GM18867 (cell line): ENCODE results near the gene INA.
"Not testable (repeated sequence)": the region's sequence is repeated elsewhere in the genome, so short reads cannot be mapped to it uniquely, and the experiment has no call there.

Experiments
- ATAC-seq: cut with Tn5 transposase; IDR thresholded peaks from one replicate; pipeline ENCODE4 v1.9.1; 2021; ENCODE audit warnings: mild to moderate bottlenecking, moderate library complexity; ENCODE audit not compliant: unreplicated experiment

Gene INA

DNA sequence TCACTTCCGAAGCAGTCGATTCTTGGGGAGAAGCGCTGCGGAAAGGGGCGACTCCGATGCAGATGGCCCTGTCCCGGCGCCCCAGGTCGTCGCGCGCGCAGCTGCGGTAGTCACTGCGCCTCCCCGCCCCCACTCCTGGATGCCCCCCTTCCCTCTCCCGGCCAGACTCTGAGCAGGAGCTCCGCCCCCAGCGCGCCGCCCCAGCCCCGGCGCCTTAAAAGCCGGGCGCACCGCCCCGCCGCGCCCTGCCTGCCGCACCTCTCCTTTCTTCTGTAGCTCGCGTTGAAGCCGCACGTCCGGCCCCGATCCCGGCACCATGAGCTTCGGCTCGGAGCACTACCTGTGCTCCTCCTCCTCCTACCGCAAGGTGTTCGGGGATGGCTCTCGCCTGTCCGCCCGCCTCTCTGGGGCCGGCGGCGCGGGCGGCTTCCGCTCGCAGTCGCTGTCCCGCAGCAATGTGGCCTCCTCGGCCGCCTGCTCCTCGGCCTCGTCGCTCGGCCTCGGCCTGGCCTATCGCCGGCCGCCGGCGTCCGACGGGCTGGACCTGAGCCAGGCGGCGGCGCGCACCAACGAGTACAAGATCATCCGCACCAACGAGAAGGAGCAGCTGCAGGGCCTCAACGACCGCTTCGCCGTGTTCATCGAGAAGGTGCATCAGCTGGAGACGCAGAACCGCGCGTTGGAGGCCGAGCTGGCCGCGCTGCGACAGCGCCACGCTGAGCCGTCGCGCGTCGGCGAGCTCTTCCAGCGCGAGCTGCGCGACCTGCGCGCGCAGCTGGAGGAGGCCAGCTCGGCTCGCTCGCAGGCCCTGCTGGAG lies at the start of gene INA:
Gene INA (plus strand): TSS at position 243 of the 817 bp plus-strand sequence. CDS start 74 bp downstream, at position 317.
- no peak for ATAC-seq

DNA sequence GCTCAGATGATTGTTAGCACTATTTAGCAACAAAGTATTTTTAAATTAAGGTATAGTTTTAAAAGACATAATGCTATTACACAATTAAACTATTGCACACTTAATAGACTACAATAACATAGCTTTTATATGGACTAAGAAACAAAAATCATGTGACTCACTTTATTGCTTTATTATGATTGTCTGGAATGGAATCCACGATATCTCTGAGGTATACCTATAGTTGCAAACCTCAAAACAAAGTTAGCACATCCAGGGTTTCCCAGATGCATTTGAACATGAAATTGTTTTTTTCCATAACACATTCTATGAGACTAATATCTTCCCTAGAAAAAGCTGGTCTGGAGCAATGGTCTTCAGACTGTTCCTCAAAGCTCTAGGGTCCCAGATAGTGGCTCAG lies 49.5 kb upstream of the INA start:
- ATAC-seq: no peak

DNA sequence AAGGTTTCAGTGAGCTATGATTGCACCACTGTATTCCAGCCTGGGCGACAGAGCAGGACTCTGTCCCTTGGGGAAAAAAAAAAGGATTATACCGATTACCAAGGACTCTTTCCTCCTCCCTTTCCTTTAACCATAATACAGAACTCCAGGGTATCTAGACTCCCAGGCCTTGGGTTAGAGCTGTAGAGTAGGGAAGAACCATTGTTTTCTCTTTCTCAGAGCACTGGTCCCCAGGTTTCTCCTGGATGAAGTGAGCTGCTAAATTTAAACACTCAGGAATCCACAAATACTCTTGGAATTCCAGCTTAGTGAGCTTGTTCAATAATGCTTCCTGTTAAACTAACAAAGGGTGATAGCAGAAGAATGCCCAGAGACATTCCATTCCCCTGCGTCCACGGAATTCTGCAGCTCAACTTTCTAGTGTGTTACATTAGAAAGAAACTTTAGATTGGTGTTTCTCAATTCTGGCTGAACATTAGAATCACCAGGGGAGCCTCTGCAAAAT lies 45.8 kb upstream of the INA start:
- no peak for ATAC-seq

DNA sequence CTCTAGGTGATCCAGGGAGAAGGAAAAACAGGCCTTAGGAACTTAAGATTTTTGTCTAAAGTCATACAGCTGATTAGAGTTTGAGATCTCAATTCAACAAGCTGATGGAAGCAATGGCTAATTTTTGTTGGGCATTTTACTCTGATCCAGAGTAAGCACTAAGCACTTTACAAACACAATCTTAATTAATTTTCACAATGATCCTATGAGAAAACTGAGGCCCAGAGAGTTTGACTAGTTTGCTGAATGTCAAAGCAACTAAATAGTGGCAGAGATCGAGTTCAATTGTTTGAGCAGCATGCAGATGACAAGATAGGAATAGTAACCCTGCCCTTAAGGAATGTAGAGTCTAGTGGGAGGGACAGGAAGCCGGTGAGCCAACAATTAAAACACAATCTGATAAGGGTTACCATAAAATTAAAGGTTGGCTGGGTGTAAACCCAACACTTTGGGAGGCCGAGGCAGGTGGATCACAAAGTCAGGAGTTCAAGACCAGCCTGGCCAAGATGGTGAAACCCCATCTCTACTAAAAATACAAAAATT lies 44.7 kb upstream of the INA start:
- ATAC-seq: no peak

DNA sequence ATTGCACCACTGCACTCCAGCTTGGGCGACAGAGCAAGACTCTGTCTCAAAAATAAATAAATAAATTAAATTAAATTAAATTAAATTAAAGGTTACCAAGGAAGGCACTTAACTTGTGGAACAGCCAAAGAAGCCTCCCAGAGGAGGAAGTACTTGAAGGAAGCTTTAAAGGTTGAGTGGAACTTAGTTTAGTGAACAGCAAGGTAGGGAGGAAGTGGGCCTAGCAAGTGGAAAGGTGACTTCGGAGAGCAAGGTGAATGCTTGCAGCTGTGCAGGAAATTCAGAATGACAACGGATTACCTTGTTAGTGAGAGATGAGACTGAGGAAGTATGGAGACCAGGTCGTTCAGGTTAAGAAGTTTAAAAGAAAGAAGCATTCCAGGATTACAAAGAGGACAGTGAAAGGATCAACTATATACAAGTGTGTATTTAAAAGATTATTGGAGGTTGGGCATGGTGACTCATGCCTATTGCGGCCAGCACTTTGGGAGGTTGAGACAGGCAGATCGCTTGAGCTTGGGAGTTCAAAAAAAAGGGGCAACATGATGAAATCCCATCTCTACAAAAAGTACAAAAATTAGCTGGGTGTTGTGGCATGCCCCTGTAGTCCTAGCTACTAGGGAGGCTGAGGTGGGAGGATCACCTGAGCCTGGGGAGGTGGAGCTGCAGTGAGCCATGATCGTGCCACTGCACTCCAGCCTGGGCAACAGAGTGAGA lies 44.0 kb upstream of the INA start:
- ATAC-seq: no peak

GRCh38 chr10:103235775-103236174 lies 41.2 kb upstream of the INA start:
- no peak for ATAC-seq

- no peak for ATAC-seq
Measured at GRCh38 chr10:103238506-103239252, 38.3 kb upstream of the INA start.

DNA sequence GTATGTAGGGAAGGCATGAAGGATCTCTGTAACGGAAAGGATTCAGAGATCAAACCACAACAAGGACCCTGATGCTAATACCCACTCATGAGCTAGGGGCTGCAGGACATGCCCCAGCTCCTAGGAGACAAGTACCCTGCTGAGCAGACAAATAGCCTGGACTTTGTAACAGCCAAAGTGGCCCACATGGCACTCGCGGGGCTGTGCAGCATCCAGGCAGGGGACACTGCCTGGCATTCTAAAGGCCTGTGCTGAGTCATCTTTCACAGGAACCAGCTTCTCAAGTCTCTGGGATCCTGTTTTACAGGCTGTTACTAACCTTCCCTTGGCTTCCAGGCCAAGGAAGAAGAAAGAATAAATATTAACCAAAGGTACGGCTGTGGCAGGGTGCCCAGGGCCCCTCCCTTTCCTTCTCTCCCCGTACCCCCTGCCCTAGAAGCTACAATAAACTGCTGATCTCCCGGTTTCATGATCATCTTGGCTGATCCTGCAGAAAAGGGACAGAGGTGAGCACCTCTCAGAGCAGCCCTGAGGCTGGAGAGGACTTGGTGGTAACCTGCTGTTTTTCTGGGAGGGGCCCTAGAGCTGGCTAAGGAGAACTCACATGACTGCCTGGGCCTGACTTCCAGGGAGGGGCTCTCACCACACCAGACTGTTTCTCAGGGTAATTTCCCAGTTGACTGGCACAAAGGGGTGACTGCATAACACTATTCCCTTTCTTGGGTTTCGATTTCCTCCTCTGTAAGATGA lies 35.5 kb upstream of the INA start:
- ATAC-seq: no peak

- ATAC-seq: no peak
Measured at GRCh38 chr10:103244666-103245271, 32.2 kb upstream of the INA start.

GRCh38 chr10:103245587-103245986 lies 31.4 kb upstream of the INA start, which contains the start of gene RPEL1:
TSS of gene RPEL1 (plus strand) at chr10:103245887. CDS start at chr10:103245997, 110 bp downstream.
- not testable (repeated sequence) for ATAC-seq

GRCh38 chr10:103246324-103246723 lies 30.6 kb upstream of the INA start:
- ATAC-seq: no peak

- ATAC-seq: no peak
Measured at GRCh38 chr10:103254113-103254512, 22.8 kb upstream of the INA start.

GRCh38 chr10:103254538-103255325 lies 22.2 kb upstream of the INA start:
- no peak for ATAC-seq

- ATAC-seq: no peak
Measured at GRCh38 chr10:103256613-103257012, 20.3 kb upstream of the INA start.

GRCh38 chr10:103257812-103258211 lies 19.1 kb upstream of the INA start:
- no peak for ATAC-seq

DNA sequence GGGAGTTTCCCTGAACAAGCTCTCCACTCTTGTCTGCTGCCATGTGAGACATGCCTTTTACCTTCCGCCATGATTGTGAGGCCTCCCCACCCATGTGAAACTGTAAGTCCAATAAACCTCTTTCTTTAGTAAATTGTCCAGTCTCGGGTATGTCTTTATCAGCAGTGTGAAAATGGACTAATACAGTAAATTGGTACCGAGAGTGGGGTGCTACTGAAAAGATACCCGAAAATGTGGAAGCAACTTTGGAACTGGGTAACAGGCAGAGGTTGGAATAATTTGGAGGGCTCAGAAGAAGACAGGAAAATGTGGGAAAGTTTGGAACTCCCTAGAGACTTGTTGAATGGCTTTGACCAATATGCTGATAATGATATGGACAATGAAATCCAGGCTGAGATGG lies 18.0 kb upstream of the INA start:
- not testable (repeated sequence) for ATAC-seq

GRCh38 chr10:103259989-103260388 lies 16.9 kb upstream of the INA start:
- no peak for ATAC-seq

DNA sequence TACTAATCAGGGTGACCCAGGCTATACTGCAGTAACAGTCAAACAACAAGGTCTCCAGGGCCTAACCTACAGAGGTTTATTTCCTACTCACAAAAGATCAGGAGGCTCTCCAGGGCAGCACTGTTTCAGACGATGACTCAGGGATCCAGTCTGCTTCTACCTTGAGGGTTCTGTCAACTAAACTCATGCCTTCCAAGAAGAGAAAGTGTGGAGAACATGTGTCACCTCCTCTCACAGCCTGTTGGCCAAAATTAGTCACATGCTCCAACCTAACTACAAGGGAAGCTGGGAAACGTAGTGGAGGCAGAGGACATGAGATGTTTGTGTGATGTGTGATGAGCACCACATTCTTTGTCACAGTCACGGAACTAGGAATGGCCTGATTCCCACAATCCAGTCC lies 14.7 kb upstream of the INA start:
- no peak for ATAC-seq

DNA sequence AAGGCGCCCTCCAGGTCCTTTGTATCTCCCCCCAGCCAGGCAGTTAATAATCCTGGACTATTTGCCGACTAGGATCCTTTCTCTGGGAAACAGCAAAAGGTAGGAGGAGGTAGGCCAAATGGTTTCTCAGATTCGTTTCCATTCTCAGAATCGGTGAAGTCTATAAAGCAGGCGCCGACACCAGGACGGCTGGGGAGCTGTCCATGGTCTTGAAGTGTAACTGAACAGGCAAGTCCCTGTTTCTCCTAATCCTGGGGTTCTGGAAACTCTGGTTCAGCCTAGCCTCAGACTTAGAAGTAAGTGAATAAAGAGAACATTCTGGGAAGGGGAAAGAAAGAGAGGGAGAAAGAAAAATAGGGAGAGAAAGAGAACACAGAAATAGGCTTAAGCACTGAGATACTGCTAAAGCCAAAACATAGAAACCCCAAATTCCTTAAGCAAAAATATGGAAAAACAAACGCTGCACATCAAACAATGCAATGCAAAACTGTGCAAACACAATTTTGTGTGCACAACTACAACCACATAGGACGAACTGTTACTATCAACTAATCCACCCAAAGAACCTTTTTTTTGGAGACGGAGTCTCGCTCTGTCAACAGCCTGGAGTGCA lies 11.1 kb upstream of the INA start:
- ATAC-seq: no peak
